K562 treated with DMSO at 1 percent for 12 hours (cell line): ENCODE data around the gene MAGEA9B. TPM values are rescaled to one million over a fixed set of nuclear protein-coding genes. Genes with fewer than 3 reads are reported as not detected.

Experiments
- total RNA-seq: library from RNA; unstranded; fragments of 300-600 nt; gene quantifications from 2 replicates; pipeline ENCODE4 v1.2.3, GENCODE V29; 2022; ENCODE audit not compliant: insufficient read depth

MAGEA9B gene, protein sequence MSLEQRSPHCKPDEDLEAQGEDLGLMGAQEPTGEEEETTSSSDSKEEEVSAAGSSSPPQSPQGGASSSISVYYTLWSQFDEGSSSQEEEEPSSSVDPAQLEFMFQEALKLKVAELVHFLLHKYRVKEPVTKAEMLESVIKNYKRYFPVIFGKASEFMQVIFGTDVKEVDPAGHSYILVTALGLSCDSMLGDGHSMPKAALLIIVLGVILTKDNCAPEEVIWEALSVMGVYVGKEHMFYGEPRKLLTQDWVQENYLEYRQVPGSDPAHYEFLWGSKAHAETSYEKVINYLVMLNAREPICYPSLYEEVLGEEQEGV
- 22.0 and 26.0 TPM in 2 replicates for total RNA-seq

DNA sequence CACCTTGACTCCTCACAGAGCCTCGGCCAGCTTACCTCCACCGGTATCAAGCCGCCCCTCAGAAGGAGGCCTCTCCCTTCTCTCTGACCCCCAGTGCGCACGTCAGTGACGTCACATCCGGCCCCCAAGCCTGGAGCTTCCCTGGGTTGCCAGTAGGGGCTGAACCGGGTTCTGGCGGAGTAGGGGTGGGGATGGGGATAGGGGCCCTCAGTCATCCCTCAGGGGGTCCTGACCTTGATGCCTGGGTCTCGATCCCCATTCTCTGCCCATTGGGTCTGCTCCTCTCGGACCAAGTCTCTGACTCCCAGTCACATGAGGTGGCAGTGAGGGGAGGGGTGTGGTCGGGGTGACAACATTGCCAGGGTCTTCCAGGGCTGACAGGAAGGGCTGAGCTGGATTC is at the start of gene MAGEA9B:
Gene MAGEA9B (minus strand): TSS at position 101 of the 400 bp plus-strand sequence. CDS start 4,280 bp downstream, outside the sequence.

DNA sequence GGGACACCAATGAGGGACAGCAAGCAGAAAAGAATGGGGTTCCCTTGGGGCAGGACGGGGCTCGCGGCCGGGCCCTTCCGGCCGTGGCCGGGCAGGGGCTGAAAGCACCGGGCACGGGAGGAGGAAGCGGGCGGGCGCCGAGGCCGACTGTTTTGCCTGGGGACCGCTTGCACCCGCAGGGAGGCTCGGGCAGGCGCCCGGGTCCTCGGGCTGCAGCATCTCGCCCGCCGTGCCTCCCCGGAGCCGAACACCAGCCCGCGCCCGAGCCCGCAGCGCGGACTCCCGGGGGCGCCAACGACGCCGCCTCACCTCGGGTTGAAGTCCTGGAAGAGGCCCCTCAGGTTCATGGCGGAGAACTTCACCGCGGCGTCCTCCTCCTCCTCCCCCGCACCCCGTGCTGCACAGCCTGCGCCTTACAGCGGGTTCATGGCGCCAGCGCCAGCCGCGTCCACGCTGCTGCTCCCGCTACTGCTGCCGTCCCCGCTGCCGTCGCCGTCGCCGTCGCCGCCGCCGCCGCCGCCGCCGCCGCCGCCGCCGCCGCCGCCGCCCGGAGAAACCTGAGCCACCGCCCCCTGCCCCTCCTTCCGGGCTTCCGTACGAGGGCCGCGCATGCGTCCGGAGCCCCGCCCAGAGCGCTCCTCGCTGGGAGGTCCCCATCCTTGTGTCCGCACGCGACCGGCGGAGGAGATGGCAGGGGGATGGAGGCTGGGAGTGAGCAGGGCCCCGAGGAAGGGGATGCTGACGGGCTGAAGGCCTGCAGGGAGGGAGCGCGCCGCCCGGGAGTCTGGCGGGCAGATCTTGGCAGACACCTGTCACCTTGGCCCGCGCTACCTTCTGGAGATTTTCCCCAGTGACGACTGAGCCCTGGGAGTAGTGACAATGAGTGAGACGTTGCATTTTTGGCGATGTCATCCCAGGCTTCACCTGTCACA is 44.2 kb upstream of the MAGEA9B start, which contains the start of gene TMEM185A:
Gene TMEM185A (minus strand): TSS at position 559 of the 932 bp plus-strand sequence. CDS start 212 bp downstream, at position 347.

DNA sequence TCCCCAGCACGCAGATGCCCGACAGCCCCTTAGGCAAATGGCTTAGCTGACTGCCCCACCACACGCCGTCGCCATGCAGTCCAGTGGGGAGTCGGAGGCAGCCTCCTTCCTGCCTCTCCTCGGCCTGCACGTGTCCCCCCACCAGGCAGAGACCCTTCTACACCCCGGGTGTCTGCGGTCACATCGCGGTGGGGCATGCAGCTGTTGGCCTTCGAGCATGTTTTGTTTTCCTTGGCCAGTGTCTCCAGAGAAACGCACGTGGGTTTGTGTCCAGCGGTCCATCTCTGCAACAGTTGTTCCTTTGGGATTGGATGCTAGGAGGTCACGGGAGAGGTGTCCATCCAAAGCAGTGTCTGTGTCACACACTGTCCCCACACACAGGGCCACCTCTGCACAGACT is 8.0 kb upstream of the MAGEA9B start, which contains the start of gene HSFX2:
Gene HSFX2 (minus strand): TSS at position 101 of the 400 bp plus-strand sequence. CDS start 614 bp downstream, outside the sequence.

DNA sequence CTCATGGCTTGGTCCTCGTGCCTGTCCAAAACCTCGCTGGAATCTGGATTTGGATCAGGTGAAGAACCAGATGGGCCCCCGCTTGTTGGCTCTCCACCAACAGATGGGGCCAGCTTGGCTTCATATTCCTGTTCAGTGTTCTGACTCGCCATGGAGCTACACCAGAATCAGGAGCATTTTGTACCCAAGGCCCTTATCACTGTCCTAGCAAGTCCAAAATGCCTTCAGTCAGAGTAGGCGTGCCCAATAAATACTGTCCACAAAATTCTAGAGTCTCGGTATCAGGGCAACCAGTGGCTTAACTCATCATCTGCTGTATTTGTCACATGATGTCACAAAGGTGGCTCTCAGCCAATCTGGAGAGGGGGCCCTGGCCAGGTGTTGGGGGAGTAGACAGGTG is 37.6 kb downstream of the MAGEA9B start, which contains the start of gene HSFX3:
Gene HSFX3 (minus strand): TSS at position 224 of the 400 bp plus-strand sequence. CDS start 72 bp downstream, at position 152.

DNA sequence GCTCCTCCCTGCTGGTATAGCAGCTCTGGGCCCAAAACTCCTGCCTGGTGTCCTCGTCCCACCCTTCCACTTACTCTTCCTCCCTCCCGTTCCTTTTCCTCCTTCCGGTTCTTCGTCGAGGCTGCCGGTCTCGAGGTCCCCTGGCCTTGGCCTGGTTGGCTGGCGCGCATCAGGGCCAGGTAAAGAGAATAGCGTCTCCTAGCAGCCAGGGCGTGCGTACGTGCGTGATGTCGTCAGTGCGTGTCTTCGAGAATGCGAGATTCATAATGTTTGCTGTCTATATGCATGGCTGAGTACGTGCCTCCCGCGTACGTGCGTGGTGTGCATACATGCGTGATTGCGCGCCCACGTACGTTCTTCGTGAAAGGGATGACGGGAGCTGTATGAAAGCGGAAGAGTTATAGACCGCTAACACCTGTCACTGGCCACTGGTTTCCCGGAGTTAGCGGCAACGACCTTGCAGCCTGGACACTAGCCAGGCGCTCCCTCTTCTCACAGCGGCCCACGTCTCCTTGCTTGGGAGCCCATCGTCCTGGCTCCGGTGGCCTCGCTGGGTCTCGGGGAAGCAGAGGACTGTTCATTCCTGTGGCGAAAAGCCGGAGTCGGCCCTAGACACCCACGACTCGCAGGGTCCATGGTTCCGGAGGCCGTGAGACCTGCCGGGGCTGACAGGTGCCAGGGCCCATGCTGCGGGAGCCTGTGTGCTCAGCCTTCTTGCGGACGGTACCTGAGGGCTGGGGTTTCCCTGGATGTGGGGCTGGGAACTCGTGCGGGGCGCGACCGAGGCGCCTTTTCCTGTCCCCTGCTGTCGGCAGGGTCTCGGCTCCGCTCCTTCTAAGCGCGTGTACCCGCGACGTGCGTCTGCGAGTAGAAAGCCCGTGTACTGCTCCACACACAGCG is 46.4 kb downstream of the MAGEA9B start, which contains the start of gene EOLA1:
Gene EOLA1 (plus strand): TSS at position 392 of the 900 bp plus-strand sequence. CDS start 4,619 bp downstream, outside the sequence.

Other genes with a start within 250 kb of the MAGEA9B start
- gene IDS, start 82.2 kb downstream of the MAGEA9B start, total RNA-seq = 9.8 and 36.6 TPM in 2 replicates
- gene EOLA1, start 46.4 kb downstream of the MAGEA9B start, total RNA-seq = 24.3 and 26.9 TPM in 2 replicates
- not detected in 2 replicates for gene HSFX3, start 37.5 kb downstream of the MAGEA9B start, total RNA-seq
- 0.72 TPM in 1 of 2 replicates, not detected in the other for gene HSFX2, start 7.9 kb upstream of the MAGEA9B start, total RNA-seq
- 5.3 and 12.6 TPM in 2 replicates for gene TMEM185A, start 44.3 kb upstream of the MAGEA9B start, total RNA-seq
- 0.36 TPM in 1 of 2 replicates, not detected in the other for gene MAGEA11, start 124.6 kb upstream of the MAGEA9B start, total RNA-seq
- not detected in 2 replicates for gene HSFX1, start 186.6 kb upstream of the MAGEA9B start, total RNA-seq
- not detected in 2 replicates for gene MAGEA9, start 194.5 kb upstream of the MAGEA9B start, total RNA-seq